HG03135 (cell line): ENCODE data around the gene LMBRD1.
"Not testable (repeated sequence)": the region's sequence is repeated elsewhere in the genome, so short reads cannot be mapped to it uniquely, and the experiment has no call there.

Source experiments
- ATAC-seq: cut with Tn5 transposase; IDR thresholded peaks from one replicate; pipeline ENCODE4 v1.9.1; 2021; ENCODE audit warnings: mild to moderate bottlenecking, moderate library complexity; ENCODE audit not compliant: unreplicated experiment

The LMBRD1 gene

DNA sequence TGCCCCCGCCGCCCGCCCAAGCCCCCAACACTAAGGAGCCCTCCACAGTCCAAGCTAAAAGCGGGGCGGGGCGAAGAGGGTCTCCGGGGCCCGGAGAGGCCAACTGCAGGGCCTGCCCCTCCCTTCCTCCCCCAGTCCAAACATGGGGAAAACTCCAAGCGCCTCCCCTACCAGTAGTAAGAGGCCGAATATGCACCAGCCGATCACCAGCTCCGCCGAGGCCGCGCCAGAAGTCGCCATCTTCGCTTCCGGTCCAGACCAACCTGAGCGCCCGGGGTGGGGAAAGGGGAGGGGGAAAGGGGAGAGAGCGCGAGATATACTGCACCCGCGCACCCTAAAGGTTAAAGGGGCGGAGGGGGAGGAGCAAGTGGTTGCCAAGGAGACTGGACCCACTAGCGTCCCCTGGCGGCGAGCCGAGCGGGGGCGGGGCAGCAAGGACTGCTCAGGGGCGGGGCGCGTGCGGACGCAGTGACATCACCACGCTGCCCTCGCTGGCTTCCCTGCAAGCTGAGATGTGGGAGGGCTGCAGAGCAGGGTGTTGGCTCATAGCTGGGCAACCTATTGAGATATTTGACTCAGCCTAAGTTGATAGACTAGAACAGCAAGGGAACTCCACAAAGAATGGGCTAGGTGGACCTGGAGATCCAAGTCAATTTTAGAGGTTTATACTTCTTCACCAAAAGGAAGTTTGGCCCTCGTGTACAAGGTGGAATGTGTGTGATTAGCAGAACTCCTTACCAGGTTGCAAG, at the start of gene LMBRD1:
Gene LMBRD1 (minus strand): TSS at position 369 of the 749 bp plus-strand sequence. CDS start 129 bp downstream, at position 240.
- ATAC-seq: peak; percentile 93

DNA sequence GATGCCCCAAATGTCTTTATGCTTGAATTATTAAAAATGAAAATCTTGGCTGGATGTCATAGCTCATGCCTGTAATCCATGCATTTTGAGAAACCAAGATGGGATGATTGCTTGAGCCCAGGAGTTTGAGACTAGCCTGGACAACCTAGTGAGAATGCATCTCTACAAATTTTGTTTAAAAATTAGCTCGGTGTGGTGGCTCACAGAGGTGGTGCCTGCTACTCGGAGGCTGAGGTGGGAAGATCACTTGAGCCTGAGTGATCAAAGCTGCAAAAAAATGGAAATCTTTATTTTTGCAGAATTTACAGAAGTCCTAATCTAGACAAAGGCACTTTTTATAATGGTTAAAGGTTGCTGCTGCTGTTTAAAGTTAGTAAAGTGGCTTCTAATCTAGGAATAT, 49.5 kb upstream of the LMBRD1 start:
- ATAC-seq: no peak

DNA sequence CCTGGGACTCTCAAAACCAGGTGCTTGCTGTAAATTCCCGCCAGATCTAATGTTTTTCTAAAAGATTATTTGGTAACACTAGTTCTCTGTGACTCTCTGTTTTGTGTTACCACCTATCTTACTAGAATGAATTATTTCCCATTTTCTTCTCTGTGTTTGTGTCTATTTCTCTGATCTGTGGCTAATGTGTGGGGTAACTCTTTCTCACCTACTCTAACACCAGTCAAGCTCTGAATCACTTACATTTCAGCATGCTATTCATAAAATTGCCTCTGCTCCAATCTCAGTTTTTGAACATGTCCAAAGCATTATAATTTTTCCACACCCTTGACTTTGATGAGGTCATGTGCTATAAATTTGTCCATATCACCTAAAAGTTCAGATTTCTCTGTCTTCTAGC, 46.4 kb upstream of the LMBRD1 start:
- ATAC-seq: no peak

DNA sequence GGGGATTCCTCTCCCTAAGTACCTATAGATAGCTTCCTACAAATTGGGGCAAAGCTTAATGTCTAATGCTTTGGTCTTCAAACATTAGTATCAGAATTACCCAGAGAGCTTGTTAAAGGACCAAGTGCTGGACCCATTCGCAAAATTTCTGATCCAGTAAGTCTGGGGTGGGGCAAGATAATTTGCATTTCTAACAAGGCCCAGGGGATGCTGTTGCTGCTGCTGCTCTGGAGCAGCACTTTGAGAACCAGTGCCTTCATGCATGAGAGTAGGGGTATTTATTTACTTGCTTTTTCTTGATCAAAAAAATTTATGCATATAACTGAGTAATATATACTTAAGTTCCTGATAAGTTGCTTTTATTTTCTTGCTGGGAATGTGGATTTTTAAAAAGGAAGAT, 45.1 kb upstream of the LMBRD1 start:
- no peak for ATAC-seq

DNA sequence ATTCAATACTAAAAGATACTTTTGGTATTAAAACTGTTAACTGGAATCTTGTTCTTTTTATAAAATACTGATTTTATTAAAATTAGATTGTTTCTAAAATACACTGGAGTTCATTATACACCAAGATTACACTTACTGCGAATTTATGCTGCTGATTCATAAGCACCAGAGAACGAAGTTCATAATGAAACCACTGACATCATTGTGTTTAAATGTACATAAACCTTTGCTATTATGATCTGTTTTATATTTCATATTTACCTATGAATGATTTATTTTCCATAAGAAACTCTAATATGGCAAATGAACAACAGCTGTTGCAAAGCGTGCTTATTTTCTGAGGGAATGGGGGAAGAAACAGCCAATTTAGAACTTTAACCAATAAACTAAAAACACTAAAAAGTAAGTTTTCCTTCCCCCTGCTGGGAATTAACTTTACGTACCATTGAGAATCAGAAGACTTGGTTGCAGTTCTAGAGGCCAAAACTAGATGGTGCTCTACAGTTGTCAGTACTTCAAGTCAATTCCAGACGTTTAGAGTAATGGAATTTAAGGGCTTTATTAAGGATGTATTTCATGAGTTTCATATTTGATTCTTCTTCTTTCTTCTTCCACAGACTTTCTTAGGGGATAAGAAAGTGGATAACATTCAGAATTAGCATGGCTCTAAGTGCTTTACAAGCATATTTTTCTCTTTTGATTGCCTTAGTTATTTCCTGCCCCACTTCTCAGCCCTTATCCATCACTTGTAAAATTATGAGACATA, 38.8 kb upstream of the LMBRD1 start:
- ATAC-seq: peak; percentile 71

DNA sequence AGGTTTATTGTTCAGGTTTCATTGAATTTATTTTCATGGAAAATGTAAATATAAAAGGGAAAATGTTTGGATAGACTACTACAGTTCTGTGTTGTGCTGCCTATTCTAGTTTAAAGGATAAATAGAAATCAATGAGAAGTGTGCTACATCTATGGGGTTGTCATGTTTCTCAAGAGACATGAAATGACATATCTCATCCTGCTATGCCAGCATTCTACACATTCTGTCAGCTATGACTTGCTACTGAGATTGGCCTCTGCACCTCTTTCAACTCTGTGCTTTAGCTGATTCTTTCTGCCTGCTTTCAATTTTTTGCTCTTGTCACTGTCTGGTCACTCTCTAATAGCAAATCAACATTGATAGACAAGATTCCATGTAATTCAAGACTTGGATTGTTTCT, 35.7 kb upstream of the LMBRD1 start:
- no peak for ATAC-seq

- no peak for ATAC-seq
Observed at GRCh38 chr6:69827276-69827893, 30.6 kb upstream of the LMBRD1 start.

DNA sequence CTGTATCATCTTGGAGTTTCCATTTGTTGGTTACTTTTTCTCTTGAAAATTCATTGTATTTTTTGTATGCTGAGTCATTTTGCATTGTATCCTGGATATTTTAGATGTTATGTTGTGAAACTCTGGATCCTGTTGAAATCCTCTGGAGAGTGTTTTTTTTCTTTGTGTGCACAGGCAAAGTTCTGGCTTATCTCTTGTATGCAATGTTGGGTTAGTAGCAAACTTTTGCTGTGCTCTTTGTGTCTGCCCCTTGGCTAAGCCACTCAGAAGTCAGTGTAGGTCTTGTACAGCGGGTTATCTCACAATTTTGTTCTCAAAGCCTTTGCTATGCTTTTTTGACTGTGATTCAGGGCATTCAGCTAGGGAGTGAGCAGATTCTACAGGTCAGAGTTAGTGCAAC, 29.1 kb upstream of the LMBRD1 start:
- ATAC-seq: no peak

DNA sequence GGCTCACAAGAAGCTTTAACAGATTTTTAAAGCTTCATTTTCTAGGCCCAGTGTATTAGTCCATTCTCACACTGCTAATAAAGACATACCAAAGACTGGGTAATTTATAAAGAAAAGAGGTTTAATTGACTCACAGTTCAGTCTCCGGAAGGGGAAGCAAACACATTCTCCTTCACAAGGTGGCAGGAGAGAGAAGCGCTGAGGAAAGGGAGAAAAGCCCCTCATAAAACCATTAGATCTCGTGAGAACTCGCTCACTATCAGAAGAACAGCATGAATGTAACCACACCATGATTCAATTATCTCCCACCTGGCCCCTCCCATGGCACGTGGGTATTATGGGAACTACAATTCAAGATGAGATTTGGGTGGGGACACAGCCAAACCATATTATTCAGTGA, 27.5 kb upstream of the LMBRD1 start:
- not testable (repeated sequence) for ATAC-seq

GRCh38 chr6:69820438-69820837, 23.6 kb upstream of the LMBRD1 start:
- ATAC-seq: no peak

GRCh38 chr6:69820018-69820417, 23.2 kb upstream of the LMBRD1 start:
- ATAC-seq: no peak

DNA sequence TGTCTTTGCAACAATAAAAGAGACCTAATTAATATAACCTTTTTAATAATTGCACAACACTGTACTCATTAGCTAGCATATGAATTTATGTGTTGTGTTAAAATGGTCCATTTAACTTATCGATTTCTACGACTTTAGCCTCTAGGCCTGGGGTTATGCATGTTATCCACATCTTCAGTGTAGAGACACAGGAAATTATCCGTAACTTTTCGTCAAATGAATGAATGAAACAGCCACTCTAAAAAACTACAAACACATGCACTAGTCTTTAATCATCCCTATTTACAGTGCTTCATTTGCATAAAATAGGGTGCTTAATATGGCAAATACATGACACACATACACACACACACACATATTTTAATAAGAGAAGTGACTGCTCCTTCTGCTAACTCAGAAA, 22.3 kb upstream of the LMBRD1 start:
- no peak for ATAC-seq

- no peak for ATAC-seq
Observed at GRCh38 chr6:69818223-69818930, 21.6 kb upstream of the LMBRD1 start.

GRCh38 chr6:69817358-69817757, 20.5 kb upstream of the LMBRD1 start:
- no peak for ATAC-seq

GRCh38 chr6:69816569-69816968, 19.8 kb upstream of the LMBRD1 start:
- no peak for ATAC-seq

GRCh38 chr6:69816026-69816425, 19.2 kb upstream of the LMBRD1 start:
- ATAC-seq: peak; percentile 79

DNA sequence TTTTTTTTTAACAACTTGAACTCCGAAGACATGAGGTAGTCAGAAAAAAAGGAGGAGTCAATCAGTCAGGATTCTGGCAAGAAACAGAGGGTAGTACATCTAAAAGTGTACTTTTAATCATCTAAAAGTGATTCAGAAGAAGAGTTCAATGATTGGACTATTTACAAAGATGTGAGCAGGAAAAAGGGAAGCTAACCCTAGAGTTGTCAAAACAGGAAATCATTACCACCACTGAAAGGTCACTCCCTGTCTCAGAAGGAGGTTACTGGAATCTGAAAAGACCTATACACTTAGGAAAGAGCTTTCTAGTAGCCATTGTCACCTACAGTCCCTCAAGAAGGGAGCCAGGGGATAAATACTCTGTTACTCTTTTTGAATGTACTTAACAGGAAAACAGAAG, 16.7 kb upstream of the LMBRD1 start:
- ATAC-seq: no peak

GRCh38 chr6:69812746-69813427, 16.1 kb upstream of the LMBRD1 start:
- no peak for ATAC-seq

- ATAC-seq: no peak
Observed at GRCh38 chr6:69802995-69803394, 6.2 kb upstream of the LMBRD1 start.

DNA sequence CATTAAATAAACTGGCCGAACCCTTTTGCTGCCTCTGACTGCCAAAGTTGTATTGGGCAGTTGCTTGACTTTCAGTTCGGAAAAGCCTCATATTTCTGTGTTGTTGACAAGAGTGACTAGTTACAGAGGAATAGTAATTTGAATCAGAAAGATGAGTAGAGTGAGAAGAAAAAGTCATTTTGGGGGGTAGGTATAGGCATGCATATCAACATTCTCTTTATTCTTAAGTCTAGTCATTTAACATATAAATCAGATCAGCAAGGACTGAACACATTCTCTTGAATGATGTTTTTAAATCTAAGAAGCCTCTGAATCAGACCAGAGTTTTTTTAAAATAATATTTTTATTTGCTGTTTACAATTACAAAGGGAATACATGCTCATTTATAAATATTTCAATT, 4.9 kb upstream of the LMBRD1 start:
- ATAC-seq: no peak

- ATAC-seq: no peak
Observed at GRCh38 chr6:69801225-69801624, 4.4 kb upstream of the LMBRD1 start.
